IMR-90 (cell line): ENCODE results near the gene NAT8. TPM values are rescaled to one million over a fixed set of nuclear protein-coding genes. Genes with fewer than 3 reads are reported as not detected.

ENCODE experiments used
- ATAC-seq: fragments of 200-7000 bp; cut with Tn5 transposase; 2 replicates; pipeline ENCODE4 v1.9.1; 2020; ENCODE audit warnings: low read depth, mild to moderate bottlenecking, moderate library complexity
- BruUV-seq: library from RNA; stranded (reverse); fragments of 400-500 nt; replicated peaks from 2 replicates; lab custom pipeline; 2021; lab: Mats Ljungman, UMichigan
- CTCF ChIA-PET: fragments of 300-600 bp; formaldehyde crosslinking; extraction: SDS; loops from one replicate; lab custom pipeline; 2021; ENCODE audit warnings: antibody characterized with exemption; lab: Yijun Ruan, JAX
- POLR2A ChIA-PET: fragments of 300-600 bp; sonication (Branson Sonifier 250); formaldehyde crosslinking; loops from one replicate; lab custom pipeline; 2022; ENCODE audit warnings: antibody characterized with exemption; ENCODE audit not compliant: unreplicated experiment; lab: Charles Lee
- DNase-seq: peaks from one replicate; pipeline ENCODE4 v3.0.0; 2013
- H2AFZ ChIP-seq: replicated peaks from 2 replicates; pipeline ENCODE3; 2013; ENCODE audit warnings: low read length, mild to moderate bottlenecking; ENCODE audit not compliant: poor library complexity
- H2AK5ac ChIP-seq: 2 replicates; pipeline ENCODE4 v1.6.1; 2013; ENCODE audit warnings: low read depth, low read length, inconsistent platforms
- H2AK9ac ChIP-seq: replicated peaks from 2 replicates; pipeline ENCODE3; 2013; ENCODE audit warnings: mild to moderate bottlenecking, low read depth, low read length, moderate library complexity; ENCODE audit not compliant: poor library complexity
- H2BK120ac ChIP-seq: 2 replicates; pipeline ENCODE4 v1.6.1; 2013; ENCODE audit warnings: low read depth, low read length, inconsistent platforms
- H2BK15ac ChIP-seq: 3 replicates; pipeline ENCODE4 v1.6.1; 2013; ENCODE audit warnings: low read depth, low read length, inconsistent platforms
- H2BK20ac ChIP-seq: 2 replicates; pipeline ENCODE4 v1.6.1; 2013; ENCODE audit warnings: low read depth, mild to moderate bottlenecking, inconsistent platforms, low read length, moderate library complexity
- H2BK5ac ChIP-seq: 2 replicates; pipeline ENCODE4 v1.6.1; 2013; ENCODE audit warnings: mild to moderate bottlenecking, low read depth, low read length, inconsistent platforms; ENCODE audit not compliant: poor library complexity, severe bottlenecking
- H3K14ac ChIP-seq: replicated peaks from 2 replicates; pipeline ENCODE4 v1.6.1; 2013; ENCODE audit warnings: low read depth, low read length, inconsistent platforms
- H3K18ac ChIP-seq: 2 replicates; pipeline ENCODE4 v1.6.1; 2013; ENCODE audit warnings: low read depth, low read length, control low read depth
- H3K23ac ChIP-seq: 2 replicates; pipeline ENCODE4 v1.6.1; 2013; ENCODE audit warnings: low read depth, low read length, inconsistent platforms
- H3K27ac ChIP-seq: 2 replicates; pipeline ENCODE4 v1.5.1; 2013; ENCODE audit warnings: mild to moderate bottlenecking, control low read depth, low read length; ENCODE audit not compliant: insufficient read depth
- H3K27me3 ChIP-seq: 2 replicates; pipeline ENCODE4 v1.6.1; 2013; ENCODE audit warnings: low read length; ENCODE audit not compliant: control insufficient read depth, insufficient read depth
- H3K36me3 ChIP-seq: 2 replicates; pipeline ENCODE4 v1.6.1; 2013; ENCODE audit warnings: low read length, mixed read lengths; ENCODE audit not compliant: control insufficient read depth, insufficient read depth
- H3K4ac ChIP-seq: 2 replicates; pipeline ENCODE4 v1.6.1; 2013; ENCODE audit warnings: low read depth, low read length, inconsistent platforms
- H3K4me1 ChIP-seq: 2 replicates; pipeline ENCODE4 v1.6.1; 2013; ENCODE audit warnings: low read length, mixed read lengths; ENCODE audit not compliant: control insufficient read depth, insufficient read depth
- H3K4me2 ChIP-seq: 2 replicates; pipeline ENCODE4 v1.6.1; 2013; ENCODE audit warnings: low read depth, mild to moderate bottlenecking, control low read depth, low read length, moderate library complexity
- H3K4me3 ChIP-seq: 2 replicates; pipeline ENCODE4 v1.5.1; 2013; ENCODE audit warnings: low read depth, mild to moderate bottlenecking, control low read depth, low read length, moderate library complexity; ENCODE audit not compliant: insufficient read depth
- H3K56ac ChIP-seq: 2 replicates; pipeline ENCODE4 v1.6.1; 2013; ENCODE audit warnings: low read length, inconsistent platforms; ENCODE audit not compliant: insufficient read depth; ENCODE audit errors: extremely low read depth
- H3K79me1 ChIP-seq, 2 experiments: 2 replicates each; pipeline ENCODE4 v1.6.1; 2013; ENCODE audit warnings: low read length in 2 of 2, inconsistent platforms in 1 of 2, low read depth in 1 of 2
- H3K9ac ChIP-seq: 2 replicates; pipeline ENCODE4 v1.6.1; 2013; ENCODE audit warnings: low read depth, low read length, control low read depth
- H3K9me1 ChIP-seq: 2 replicates; pipeline ENCODE4 v1.6.1; 2013; ENCODE audit warnings: low read length, inconsistent platforms; ENCODE audit not compliant: insufficient read depth
- H3K9me3 ChIP-seq: 2 replicates; pipeline ENCODE4 v1.6.1; 2013; ENCODE audit warnings: low read length; ENCODE audit not compliant: control insufficient read depth, insufficient read depth
- H4K20me1 ChIP-seq: 2 replicates; pipeline ENCODE4 v1.6.1; 2013; ENCODE audit warnings: low read length, inconsistent platforms; ENCODE audit not compliant: insufficient read depth
- H4K5ac ChIP-seq: 2 replicates; pipeline ENCODE4 v1.6.1; 2013; ENCODE audit warnings: mild to moderate bottlenecking, low read depth, low read length, control low read depth
- H4K8ac ChIP-seq, 2 experiments: 2 replicates each; pipeline ENCODE4 v1.6.1; 2013; ENCODE audit warnings: low read depth in 2 of 2, low read length in 2 of 2, control low read depth in 1 of 2, inconsistent platforms in 1 of 2
- H4K91ac ChIP-seq: 2 replicates; pipeline ENCODE4 v1.6.1; 2013; ENCODE audit warnings: low read depth, low read length, inconsistent platforms; ENCODE audit not compliant: insufficient read depth
- CEBPB ChIP-seq: IDR thresholded peaks from 2 replicates; pipeline ENCODE4 v1.6.1; 2012; ENCODE audit warnings: low read depth, low read length, improper control_type of control experiment
- MAFK ChIP-seq: IDR thresholded peaks from 2 replicates; pipeline ENCODE4 v1.6.1; 2012; ENCODE audit warnings: low read depth, low read length, improper control_type of control experiment
- WGBS, 2 experiments: methylation state at CpG; one replicate each; pipeline versions ENCODE4 v1.1.5 to v1.1.7; 2013; ENCODE audit warnings: missing lambda C conversion rate in 2 of 2; ENCODE audit not compliant: insufficient read length in 1 of 2; ENCODE audit errors: extremely low coverage in 2 of 2; 5-methylcytosine and 5-hydroxymethylcytosine counted together
- dilution Hi-C: fragments of 300-500 bp; cut with HindIII; formaldehyde crosslinking; loops from one replicate; pipeline ENCODE4 v1.14.3; 2018; ENCODE audit warnings: low sequenced_read_pairs; ENCODE audit not compliant: unreplicated experiment
- in situ Hi-C: fragments of 300-500 bp; cut with MboI; formaldehyde crosslinking; loops from 3 replicates; pipeline ENCODE4 v1.14.3; 2019; ENCODE audit warnings: low sequenced_read_pairs, inconsistent platforms, mixed read lengths
- intact Hi-C: fragments of 100-400 bp; cut with micrococcal nuclease; formaldehyde crosslinking; loops from 2 replicates; pipeline ENCODE4 v1.10.0; 2022
- polyA plus RNA-seq, 3 experiments: library from polyadenylated mRNA; depleted of rRNA; stranded (reverse); fragments of >200 nt; gene quantifications; 2 replicates each; pipeline ENCODE4 v1.2.3, GENCODE V29; 2012; ENCODE audit warnings: low replicate concordance in 1 of 3
- total RNA-seq: library from RNA; depleted of rRNA; stranded (reverse); fragments of >200 nt; gene quantifications from 2 replicates; pipeline ENCODE4 v1.2.3, GENCODE V29; 2012

Gene NAT8
- total and polyA plus RNA-seq, 2 of the 4 experiments (the other 2 are of a cell fraction): not detected

GRCh38 chr2:73601780-73602179, 40.4 kb downstream of the NAT8 start:
- Histone ChIP-seq H3K18ac (no peak overlapping the region), H3K4me1 (0 out of 2 replicates have a peak, but pooled peaks cover 2% of the 10 kb centered on the region), H2AK5ac (no peak overlapping the region), H2AK9ac (no peak overlapping the region), H2BK15ac (no peak overlapping the region), H3K4ac (no peak overlapping the region), H3K4me2 (no peak overlapping the region), H2BK5ac (no peak overlapping the region), H3K27me3 (no peaks in the 10 kb centered on the region), H4K91ac (no peak overlapping the region), H3K56ac (no peak overlapping the region), H3K9me1 (no peaks in the 10 kb centered on the region; the same call in 1 of the 2 replicates), H3K27ac (no peak overlapping the region), H3K23ac (no peak overlapping the region), H2BK20ac (no peak overlapping the region), H4K20me1 (no peaks in the 10 kb centered on the region), H4K8ac (no peak overlapping the region), H4K5ac (no peak overlapping the region), H2BK120ac (no peak overlapping the region), H3K14ac (no peak overlapping the region), H3K4me3 (no peak overlapping the region), H3K9me3 (no peaks in the 10 kb centered on the region), H3K36me3 (peaks cover 5% of the 10 kb centered on the region), H2AFZ (no peak overlapping the region), H3K79me1 (no peaks in the 10 kb centered on the region), H3K9ac (no peak overlapping the region)
- DNase-seq: no peak
- dilution Hi-C loops: no loop called here
- in situ Hi-C loops: no loop called here
- POLR2A ChIA-PET: no interaction called here
- no CpG with 5 or more reads among the region's 5 CpGs for WGBS, 2 experiments
- ATAC-seq: no peak
- TF ChIP-seq CEBPB (peak; percentile 15; the same call in 1 of the 2 replicates), MAFK (no peak)
- CTCF ChIA-PET: no interaction called here
- intact Hi-C loops: no loop called here
- no TSS peak for BruUV-seq
